ENCODE measurements around the gene CALHM5.

GRCh38 chr6:116570856-116571682 is 59.6 kb downstream of the CALHM5 start, which contains the start of gene RWDD1:
- TF ChIP-seq CTCF (IDR thresholded peaks at IDR 0.05; ENCODE audit: low read length) (no peak; the same call in 1 of the 2 replicates), EZH2 (optimal IDR thresholded peaks at IDR 0.05; ENCODE audit: low read depth, low read length) (no peak), EZH2phosphoT487 (IDR thresholded peaks at IDR 0.05; ENCODE audit: low read length) (no peak)
